ENCODE measurements around the gene AP2A2. TPM values are rescaled to one million over a fixed set of nuclear protein-coding genes. Genes with fewer than 3 reads are reported as not detected.

Gene AP2A2
- total RNA-seq, 1 donor from 2014 or later: 119 TPM

GRCh38 chr11:914747-915501 lies 10.7 kb upstream of the AP2A2 start:
- ATAC-seq (peak; percentile 70), DNase-seq (ENCODE audit: low spot score) (peak; percentile 76)
- intact Hi-C loops (cut with DNase I): no loop called here

DNA sequence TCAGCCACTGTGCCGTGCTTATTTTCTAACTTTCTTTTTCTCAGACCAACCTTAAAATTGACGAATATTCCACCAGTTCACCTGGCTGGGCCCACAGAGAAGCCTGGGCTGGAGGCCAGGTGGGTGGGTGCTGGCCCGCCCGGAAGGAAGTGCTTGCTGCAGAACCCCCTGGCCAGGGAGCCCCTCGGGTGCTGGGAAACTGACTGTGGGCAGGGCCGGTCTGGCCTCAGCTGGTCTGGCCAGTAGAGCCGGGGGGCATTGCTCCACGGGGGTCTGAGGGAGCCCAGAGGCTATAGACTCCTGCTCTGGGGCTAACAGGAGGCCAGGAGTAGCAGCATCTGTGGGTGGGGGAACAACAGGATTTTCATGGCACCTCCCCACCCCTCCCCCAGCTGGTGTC lies 8.2 kb upstream of the AP2A2 start:
- ATAC-seq (no peak), DNase-seq (ENCODE audit: low spot score) (no peak)
- intact Hi-C loops (cut with DNase I): no loop called here

DNA sequence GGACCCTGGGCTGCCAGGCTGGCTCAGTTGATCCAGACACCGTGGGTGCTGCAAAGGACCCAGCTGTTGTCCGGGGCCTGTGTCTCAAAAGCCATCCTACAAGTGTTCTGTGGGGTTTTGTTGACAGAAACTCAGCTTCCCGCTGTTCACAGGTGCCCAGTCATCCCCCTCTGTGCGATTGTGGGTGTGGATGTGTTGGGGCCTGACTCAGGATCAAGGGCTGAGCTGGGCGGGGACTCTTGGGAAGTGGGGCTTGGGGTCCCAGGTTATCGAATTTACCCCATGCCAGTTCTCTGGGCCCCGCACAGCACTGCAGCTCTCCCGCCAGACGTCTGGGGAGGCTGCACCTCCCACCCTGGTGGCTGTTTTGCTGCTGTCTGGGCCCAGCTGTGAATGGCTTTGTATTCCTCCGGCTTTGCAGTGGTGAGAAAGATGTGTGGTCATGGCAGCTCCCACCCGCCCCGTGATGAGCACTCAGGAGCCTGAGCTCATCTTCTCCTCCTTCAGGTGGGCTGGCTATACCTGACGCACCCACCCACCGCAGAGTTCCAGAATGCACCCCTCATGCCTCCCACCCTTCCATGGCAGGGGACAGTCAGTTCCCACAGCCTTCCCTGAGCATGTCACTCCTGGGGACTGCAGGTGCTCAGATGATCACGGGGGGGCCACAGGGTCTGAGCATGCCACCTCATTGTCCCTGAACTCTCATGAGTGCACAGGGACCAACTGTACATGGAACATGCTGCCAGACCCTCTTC lies 3.6 kb upstream of the AP2A2 start:
- ATAC-seq: no peak
- no peak for DNase-seq (ENCODE audit: low spot score)
- intact Hi-C loops (cut with DNase I): no loop called here

GRCh38 chr11:923691-924405 lies 1.8 kb upstream of the AP2A2 start:
- ATAC-seq (no peak), DNase-seq (ENCODE audit: low spot score) (no peak)
- intact Hi-C loops (cut with DNase I): no loop called here

DNA sequence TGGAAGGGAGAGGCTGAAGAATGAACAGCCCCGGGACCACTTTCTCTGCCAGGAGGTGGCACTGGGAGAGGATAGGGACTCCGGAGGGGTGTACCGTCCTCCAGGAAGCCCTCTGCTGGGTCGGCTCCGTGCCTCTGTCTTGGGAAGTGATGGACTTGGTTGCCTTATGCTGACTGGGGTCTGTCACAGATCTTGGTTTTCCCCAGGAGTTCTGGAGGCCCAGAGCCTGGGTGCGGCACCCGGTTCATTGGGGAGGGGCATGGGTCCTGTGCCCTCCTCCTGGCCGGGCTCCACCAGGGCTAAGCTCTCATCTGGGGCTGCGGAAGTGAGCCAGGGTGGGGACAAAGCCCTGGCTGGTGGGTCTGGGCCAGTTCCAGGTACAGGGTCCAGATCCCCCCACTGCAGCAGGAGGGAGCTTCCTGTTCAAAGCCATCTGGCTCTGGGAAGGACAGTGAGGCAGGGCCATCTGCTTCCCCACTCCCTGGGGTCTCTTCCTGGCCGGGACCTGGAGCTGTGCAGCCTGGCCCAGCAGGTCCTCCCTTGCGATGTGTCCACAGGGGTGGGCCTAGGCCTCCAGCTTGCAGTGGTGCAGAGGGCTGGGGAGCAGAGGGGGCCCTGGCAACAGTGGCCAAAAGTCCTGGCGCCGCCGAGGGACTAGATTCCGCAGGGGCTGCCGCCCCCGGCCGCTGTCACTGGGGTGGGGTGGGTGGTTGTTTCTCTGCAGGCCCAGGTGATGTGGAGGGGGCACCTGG lies 1.1 kb upstream of the AP2A2 start:
- DNase-seq (ENCODE audit: low spot score) (no peak), ATAC-seq (peak; percentile 7)
- intact Hi-C loops (cut with DNase I): no loop called here

- DNase-seq (ENCODE audit: low spot score) (no peak), ATAC-seq (peak; percentile 5)
- intact Hi-C loops (cut with DNase I): no loop called here
Measured at GRCh38 chr11:925158-925495, 543 bp upstream of the AP2A2 start.

GRCh38 chr11:926341-926916 lies 759 bp downstream of the AP2A2 start:
- DNase-seq (ENCODE audit: low spot score) (no peak), ATAC-seq (peak; percentile 66)
- intact Hi-C loops (cut with DNase I): no loop called here

DNA sequence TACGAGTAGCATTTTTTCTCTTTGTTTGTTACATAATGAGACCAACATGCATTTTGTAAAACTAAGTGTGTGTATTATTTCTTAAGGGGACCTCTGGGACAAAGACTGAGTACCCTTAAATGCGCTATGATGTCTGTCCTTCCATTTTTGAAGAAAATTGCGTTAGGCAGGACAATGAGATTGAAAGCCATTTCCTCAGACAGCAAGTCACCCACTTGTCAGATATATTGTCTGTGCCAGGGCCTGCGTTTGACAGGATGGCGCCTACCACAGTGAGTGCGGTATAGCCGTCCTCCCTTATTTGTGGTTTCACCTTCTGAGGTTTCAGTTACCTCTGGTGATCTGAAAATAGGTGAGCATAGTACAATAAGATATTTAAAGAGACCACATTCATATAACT lies 2.2 kb downstream of the AP2A2 start:
- DNase-seq (ENCODE audit: low spot score) (no peak), ATAC-seq (no peak)
- intact Hi-C loops (cut with DNase I): no loop called here

GRCh38 chr11:928786-929185 lies 3.1 kb downstream of the AP2A2 start:
- ATAC-seq: no peak
- intact Hi-C loops (cut with DNase I): no loop called here
- DNase-seq (ENCODE audit: low spot score): no peak

GRCh38 chr11:929405-929804 lies 3.7 kb downstream of the AP2A2 start:
- intact Hi-C loops (cut with DNase I): no loop called here
- DNase-seq (ENCODE audit: low spot score) (no peak), ATAC-seq (no peak)

DNA sequence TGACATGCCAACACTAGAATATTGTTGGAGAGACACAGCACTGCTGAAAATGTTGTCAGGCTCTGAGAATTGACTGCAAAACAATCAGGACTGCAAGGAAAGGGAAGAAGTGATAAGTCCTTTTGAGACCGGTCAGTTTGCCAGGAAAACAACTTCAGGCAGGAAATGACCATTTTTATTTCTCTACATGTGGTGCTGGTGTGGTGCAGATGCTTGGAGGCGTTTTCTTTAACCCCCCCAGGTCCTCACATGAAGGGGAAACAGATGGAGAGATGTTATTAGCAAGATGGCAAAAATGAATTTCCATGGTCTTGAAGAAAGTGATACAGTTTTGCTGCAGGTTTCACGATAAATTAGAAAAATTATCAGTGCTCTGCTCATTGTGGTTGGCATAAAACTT lies 5.7 kb downstream of the AP2A2 start:
- DNase-seq (ENCODE audit: low spot score): no peak
- ATAC-seq: no peak
- intact Hi-C loops (cut with DNase I): no loop called here

GRCh38 chr11:932435-932834 lies 6.8 kb downstream of the AP2A2 start:
- DNase-seq (ENCODE audit: low spot score): no peak
- intact Hi-C loops (cut with DNase I): no loop called here
- ATAC-seq: peak; percentile 65

- intact Hi-C loops (cut with DNase I): no loop called here
- DNase-seq (ENCODE audit: low spot score) (no peak), ATAC-seq (peak; percentile 59)
Measured at GRCh38 chr11:933142-933851, 7.6 kb downstream of the AP2A2 start.

DNA sequence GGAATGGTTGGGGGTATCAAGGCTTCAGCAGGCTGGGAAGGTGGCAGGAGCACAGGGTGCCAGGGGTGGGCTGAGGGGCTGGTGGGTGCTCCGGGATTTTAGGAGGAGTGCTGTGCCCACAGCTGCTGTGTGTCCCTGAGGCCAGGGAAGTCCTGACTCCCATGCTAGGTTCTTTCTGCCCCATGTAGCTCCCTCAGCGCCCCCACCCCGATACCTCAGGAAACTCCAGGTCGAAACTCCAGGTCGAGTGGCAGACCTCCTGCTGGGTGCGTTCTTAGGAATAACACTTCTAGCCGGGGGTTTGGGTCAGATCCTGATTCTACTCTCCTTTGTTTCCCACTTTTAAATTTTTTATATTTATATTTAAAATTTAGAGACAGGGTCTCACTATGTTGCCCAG lies 8.3 kb downstream of the AP2A2 start:
- ATAC-seq (no peak), DNase-seq (ENCODE audit: low spot score) (no peak)
- intact Hi-C loops (cut with DNase I): no loop called here

DNA sequence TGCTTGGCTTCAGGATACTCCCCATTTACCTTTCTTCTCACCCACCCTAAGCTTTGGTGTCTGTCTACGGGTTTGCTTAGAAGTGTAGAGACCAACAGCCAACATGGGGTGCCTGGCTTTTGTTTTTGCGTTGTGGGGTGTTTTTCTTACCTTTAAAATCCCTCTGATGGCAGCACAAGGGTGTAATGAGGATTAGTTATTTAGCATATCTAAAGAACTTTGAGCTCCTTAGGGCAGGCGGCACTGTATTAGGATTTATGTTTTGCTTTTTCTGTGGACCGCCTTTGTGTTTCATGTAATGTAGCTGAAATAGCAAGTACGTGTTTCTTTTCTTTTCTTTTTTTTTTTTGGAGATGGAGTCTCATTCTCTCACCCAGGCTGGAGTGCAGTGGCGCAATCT lies 8.9 kb downstream of the AP2A2 start:
- intact Hi-C loops (cut with DNase I): no loop called here
- no peak for DNase-seq (ENCODE audit: low spot score)
- ATAC-seq: no peak

DNA sequence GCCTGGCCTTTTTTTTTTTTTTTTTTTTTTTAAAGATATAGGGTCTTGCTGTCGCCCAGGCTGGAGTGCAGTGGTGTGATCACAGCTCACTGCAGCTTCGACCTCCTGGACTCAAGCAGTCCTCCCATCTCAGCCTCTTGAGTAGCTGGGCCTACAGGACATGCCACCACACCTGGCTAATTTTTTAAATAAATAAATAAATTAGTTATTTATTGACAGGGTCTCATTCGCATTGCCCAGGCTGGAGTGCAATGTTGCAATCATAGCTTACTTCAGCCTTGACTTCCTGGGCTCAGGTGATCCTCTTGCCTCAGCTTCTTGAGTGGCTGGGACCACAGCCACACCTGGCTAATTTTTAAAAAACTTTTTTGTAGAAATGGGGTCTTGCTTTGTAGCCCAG lies 10.5 kb downstream of the AP2A2 start:
- ATAC-seq (no peak), DNase-seq (ENCODE audit: low spot score) (no peak)
- intact Hi-C loops (cut with DNase I): no loop called here

DNA sequence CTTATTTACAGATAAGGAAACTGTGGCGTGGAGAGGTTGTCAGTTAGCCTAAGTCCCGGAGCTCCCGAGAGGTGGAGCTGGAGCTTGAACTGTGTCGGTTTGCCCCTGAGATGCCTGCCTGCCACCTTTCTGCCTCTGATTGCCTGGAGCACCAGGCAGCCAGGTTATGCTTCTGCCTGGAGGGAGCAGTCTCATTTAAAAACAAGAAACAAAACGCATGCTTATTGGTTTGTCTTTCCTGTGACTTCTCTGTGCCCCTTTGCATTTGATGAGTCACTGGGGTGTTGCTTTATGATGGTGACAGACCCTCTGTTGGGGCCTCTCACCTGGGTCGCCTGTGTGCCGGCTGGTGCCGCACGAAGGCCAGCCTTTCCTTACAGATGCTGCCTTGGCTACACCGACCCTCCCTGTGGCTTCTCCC lies 12.2 kb downstream of the AP2A2 start:
- ATAC-seq: no peak
- DNase-seq (ENCODE audit: low spot score): no peak
- intact Hi-C loops (cut with DNase I): no loop called here

DNA sequence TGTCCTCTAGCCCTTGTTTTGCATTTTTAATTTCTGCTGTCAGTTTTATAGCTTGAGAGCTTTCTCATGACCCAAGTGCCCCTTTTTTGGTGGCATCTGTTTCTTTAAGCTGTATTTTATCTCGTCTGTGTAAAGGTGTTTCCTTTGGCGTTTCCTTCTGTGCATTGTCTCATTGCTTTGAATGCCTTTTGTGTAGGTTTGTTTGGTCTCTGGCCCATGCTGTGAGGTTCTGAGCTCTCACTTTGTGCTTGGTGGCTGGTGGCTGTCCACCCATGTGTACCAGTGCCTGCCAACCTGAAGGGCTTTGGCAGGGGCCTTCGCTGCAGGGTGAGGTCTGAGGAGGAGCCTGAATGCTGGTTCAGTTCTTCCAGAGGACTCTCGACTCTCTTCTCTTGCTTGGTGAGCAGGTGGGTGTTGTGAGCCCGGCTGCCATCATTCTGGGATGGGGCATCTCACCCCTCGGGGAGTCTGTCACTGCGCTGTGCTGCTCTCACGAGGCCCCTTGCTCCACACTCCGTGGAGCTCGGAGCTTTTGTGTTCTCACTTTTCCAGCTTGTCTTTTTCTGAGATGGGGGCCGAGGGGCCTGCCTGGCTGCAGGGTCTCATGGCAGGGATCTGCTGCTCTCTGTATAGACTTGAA lies 14.9 kb downstream of the AP2A2 start:
- intact Hi-C loops (cut with DNase I): no loop called here
- ATAC-seq (no peak), DNase-seq (ENCODE audit: low spot score) (no peak)
